CMK (cell line): ENCODE measurements around the gene MVB12B.
"Not testable (repeated sequence)": the region's sequence is repeated elsewhere in the genome, so short reads cannot be mapped to it uniquely, and the experiment has no call there.

ENCODE experiments used
- DNase-seq: peaks from one replicate; pipeline ENCODE4 v3.0.0-alpha.2; 2010; ENCODE audit warnings: low read depth

The MVB12B gene, protein sequence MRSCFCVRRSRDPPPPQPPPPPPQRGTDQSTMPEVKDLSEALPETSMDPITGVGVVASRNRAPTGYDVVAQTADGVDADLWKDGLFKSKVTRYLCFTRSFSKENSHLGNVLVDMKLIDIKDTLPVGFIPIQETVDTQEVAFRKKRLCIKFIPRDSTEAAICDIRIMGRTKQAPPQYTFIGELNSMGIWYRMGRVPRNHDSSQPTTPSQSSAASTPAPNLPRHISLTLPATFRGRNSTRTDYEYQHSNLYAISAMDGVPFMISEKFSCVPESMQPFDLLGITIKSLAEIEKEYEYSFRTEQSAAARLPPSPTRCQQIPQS

DNA sequence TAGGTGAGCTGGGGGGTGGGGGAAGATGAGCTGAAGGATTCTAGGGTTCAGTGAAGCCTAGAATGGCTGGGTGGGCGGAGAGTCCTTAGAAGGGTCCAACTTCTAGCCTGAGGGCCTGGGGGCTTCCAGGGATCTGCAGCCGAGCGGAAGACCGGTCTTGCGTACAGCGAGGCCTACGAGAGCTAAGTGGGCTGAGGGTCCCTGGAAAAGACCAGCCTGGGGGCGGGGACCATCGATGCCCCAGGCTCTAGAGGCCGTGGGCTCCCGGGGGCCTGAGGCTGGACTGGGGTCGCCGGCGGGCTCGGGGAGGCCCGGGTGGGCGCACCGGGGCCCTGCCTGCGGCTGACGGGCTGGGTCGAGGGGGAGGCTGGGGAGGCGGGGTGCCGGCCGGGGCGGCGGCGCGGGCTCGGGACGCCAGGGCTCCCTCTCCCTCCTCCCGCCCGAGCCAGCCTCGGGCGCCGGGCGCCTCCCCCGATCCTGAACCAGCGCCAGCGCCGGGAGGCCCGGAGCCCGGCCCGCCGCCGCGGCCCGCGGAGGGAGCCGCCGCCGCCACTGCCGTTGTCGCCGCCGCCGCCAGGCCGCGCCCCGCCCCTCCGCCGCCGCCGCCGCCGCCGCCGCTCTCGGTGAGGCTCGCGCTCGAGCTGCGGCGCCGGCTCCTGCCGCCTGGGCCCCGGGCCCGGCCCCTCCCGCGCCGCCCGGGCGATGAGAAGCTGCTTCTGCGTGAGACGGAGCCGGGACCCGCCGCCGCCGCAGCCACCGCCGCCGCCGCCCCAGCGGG, at the start of gene MVB12B:
TSS of gene MVB12B (plus strand) at position 602 of the 778 bp plus-strand sequence. CDS start at position 703, 101 bp downstream.
- DNase-seq = no peak

DNA sequence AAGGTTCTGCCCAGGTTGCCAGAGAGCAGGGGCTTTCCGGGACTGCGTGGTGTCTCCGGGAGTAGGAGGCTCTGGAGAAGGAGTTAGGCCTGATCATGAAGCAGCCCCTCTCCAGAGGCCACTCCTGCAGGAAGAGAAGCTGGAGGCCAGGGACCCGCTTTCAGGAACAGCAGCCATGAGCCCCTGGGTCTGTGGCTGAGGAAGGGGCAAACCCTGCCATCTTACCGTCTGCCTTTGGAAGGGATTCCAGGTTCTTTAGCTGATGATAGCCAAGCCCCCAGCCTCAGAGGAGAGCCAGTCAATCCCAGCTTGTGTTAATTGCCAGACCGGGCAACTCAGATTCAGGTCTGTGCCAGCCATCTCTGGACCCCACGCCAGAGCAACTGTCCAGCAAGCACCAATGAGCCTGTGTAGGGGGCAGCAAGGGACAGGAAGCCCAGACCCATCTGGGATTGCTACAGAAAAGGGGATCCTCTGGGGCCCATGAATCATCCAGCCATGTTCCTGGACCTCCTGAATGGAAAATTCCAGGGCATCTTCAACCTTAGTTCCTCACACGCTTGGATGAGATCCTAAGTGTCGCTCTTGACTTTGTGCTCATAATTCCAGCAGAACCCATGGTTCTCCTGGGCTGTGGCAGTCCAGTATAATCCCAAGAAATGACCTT, 42.7 kb upstream of the MVB12B start:
- DNase-seq = no peak

DNA sequence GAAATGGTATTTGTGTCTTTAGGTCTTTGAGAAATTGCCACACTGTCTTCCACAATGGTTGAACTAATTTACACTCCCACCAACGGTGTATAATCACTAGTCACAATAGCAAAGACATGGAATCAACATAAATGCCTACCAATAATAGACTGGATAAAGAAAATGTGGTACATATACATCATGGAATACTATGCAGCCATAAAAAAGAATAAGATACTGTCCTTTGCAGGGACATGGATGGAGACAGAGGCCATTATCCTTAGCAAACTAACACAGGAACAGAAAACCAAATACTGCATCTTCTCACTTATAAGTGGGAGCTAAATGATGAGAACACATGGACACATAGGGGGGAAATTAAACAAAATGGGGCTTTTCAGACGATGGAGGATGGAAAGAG, 41.0 kb upstream of the MVB12B start:
- not testable (repeated sequence) for DNase-seq

DNA sequence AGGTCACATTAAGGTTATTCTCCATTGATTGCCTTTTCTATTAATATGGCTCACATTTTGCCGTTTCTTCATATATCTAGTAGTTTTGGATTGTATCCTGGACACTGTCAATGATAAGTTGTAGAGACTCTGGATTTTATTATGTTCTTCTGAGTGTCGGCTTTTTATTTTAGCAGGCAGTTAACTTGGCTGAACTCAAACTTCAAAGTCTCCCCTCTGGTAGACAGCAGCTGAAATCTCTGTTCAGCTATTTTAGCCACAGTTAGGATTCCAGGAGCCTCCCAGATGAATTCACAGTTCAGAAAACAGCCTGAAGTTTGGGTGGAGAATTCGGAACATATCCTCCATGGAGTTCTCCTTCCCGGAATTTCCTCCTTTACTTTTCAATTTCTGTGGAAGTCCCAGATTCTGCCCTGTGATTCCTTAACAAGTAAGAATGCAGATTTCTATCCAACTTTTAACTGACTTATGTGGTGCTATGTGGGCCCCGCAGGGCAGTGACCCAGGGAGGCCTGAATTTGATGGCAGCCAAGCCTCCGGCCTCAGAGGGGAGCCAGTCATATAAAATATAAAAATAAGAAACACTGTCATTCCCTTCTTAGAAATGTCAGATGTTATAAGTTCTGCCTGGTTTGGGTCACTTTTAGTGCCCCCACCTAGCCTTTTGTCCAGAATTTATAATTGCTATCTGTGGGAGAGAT, 39.3 kb upstream of the MVB12B start:
- DNase-seq = no peak

DNA sequence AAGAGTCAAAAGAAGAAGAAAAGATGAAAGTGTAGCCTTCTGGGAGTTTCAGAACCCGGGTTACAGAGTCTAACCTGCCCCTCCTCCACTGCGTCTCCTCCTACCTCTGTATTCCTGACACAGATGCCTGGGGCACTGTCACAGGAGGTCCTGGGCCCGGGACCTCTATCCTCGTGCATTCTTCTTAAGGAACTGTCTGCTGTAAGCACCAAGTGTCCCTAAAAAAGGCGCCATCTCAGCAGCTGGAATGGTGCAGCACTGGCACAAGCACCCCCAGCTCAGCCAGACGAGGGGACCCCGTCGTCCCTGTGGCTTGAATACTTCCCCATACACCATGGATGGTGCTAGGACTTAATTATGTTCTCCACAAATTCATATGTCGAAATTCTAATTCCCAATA, 35.8 kb upstream of the MVB12B start:
- no peak for DNase-seq

DNA sequence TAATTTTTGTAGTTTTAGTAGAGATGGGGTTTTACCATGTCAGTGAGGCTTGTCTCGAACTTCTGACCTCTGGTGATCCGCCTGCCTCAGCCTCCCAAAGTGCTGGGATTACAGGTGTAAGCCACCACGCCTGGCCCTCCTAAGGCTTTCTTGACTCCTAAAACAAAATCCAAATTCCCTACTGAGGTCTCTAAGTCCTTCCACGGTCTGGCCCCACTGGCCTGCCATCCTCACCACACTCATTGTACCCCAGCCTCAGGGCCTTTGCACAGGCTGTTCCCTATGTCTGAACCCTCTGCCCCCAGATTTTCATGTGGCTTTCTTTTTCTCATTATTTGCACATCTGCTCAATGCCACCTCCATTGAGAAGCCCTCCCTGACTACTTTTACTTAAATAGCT, 34.7 kb upstream of the MVB12B start:
- no peak for DNase-seq

DNA sequence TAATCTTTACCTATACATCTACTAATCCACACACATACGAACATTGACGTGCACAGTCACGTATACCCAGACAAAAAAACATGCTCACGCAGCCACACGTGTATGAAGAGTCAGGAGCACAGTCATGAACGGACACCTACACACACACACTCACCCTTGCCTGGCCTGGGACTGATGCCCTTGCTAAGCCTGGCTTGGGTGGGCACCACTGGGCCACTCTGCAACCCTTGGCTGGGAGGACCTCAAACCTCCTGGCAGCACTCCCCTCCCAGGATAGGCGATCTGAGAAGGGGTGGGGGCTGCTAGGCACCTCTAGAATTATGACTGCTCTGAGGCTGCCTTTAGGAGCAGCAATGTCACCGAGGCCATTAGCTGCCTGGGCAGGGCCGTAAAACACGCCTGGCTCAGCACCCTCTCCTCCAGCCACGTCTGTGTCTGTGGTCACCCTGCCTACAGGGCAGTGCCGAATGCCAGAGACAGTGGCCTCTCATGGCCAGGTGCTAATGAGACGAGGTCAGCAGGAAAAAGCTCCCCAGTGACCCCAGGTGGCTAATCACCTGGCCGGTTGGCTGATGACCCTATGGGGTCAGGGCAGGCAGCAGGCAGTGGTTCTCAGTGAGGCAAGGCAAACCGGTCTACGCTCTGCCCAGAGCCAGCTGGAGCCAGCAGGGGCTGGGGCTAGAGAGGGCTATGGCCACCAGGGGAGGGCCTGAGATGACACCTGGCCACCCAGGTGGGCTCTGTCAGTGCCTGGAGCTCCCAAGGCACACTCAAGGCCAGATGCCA, 33.7 kb upstream of the MVB12B start:
- no peak for DNase-seq

DNA sequence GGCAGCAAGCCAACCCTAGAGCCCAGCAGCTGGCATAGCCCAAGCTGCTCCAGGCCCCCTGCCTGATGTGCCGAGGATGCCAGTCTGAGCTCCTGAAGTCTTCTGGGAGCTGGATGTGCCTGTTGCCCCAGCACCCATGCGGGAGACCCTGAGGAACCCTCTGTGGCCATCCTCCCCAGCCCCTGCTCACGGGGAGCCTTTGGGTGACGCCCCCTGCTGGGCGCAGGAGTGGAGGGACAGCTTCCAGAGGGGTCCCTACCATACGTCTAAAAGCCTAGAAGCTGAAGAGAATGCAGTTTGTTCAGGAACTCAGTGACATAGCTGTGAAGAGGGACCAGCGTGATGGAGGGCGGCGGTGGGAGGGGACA, 33.1 kb upstream of the MVB12B start:
- no peak for DNase-seq

DNA sequence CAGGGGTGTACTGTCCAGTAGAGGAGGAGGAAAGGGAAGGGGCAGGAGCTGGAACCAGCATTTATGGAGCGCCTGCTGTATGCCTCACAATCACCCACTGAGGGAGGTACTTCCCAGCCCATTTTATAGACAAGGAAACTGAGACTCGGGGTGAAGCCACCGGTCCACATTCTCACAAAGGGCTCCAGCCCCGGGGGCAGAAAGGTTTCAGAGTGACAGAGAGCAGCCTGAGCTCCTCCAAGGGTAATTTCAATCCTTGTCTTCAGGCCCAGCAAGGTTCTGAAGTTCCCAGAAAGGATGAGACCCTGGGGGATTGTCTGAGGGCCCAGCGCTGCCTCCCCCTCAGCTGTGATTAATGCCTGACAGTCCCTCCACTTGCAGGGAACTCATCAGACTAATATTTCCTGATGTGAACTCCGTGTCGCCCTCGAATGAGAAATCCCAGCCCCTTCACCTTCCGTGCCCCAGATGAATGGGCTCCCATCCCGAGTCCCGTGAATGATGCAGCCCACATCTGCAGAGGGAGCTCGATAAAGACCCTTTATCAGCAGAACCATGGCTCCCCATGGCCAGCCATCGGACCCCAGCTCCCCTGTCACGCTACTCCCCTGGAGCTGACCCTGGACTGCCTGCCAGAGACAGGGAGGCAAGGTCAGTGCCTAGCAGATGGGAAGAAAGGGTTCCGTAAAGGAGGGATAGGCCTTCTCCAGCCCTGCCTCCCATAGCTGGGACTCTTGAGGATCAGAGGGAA, 32.1 kb upstream of the MVB12B start:
- no peak for DNase-seq

DNA sequence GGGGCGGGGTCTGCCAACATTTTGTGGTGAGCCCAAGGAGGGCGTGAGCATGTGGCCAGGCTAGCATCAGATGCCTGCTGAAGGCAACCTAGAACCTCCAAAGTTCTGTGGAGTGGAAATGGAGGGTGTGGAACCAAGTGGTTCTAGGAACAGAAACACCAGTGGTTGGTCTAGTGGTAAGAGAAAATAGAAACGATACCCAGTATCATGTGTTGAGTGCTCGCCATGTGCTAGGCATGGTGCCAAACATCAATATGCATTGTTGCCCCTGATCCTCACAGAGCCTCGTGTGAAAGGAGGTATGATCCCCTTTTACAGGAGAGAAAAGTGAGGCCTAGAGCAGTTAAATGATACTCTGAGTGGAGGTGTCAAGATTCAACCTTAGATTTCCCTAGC, 31.5 kb upstream of the MVB12B start:
- DNase-seq = no peak

DNA sequence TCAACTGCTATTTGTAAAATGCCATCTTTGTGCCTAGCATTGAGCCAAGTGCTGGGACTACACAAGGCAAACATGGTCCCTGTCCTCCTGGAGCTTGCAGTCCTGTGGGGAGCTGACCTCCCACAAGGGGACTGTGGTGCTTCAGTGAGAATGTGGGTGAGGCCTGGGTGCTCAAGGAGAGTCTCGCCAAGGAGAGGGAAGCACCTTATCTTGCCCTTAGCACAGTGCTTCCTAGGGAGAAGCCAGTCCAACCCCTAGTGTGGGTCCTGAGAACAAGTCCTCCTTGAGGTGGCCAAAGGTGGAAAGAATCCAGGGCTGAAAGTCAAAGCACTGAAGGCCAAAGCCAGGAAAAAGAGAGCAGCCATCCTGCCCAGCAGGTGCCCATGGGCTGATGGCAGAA, 31.1 kb upstream of the MVB12B start:
- no peak for DNase-seq

DNA sequence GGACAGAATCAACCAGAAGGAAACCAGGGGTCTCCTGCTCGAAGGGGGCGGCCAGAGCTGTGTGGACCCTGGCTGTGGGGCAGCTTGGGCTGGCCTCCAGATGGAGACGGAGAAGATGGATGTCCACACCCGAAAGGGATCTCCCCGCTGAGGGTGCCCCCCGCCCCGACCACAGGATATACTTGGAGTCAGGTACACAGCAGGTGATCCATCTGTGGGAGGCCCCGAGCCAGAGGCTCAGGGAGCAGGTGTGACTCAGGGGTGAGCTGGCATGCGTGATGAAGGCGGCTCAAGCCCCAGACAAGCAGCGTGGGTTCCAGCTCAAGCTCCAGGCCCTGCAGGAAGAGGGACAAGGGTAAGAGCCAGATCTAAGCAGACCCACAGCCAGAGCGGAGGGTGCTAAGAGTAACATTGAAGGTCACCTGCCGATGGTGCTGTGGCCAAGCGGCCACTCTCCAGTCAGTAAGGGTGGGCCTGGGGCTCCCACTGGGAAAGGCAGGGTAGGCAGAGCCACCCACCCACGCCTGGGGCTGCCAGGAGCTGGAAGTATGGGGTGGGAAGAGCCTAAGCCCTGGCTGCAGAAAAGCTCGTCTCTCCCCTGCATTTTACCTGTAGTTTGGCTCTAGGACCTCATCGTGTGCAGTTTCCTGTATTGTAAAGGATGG, 30.6 kb upstream of the MVB12B start:
- no peak for DNase-seq

DNA sequence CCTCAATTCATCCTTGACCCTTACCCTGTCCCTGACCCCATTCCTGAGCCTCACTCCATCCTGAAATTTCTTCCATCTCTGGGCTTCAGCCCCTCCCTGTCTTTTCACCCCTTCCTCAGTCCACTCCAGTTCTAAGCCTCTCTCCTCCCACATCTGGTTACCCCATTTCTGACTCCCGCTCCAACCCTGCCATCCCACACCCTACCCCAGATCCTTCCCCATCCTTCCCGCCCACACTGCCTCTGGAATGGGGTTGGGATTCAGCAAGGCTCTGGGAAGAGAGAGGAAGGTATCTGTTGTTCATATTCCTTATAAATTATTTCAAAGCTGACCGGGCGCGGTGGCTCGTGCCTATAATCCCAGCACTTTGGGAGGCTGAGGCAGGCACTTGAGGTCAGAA, 29.9 kb upstream of the MVB12B start:
- no peak for DNase-seq

DNA sequence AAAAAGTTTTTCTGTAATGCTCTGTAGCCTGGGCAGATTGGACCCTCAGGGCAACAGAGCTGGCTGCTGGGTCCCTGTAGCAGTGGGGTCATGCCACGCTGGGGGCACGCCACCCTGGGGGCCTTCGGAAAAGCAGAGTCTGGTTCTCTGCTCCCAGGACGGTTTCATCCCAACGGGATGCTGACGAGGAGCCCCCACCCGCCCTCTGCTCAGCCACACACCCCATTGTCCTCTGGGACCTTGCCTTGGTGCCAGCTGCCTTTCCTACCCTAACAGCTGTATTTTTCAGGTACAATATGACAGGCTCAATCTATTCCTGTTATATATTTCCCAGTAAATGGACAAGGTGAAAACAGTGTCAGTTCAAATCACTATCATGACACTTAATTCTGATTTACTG, 29.0 kb upstream of the MVB12B start:
- no peak for DNase-seq

DNA sequence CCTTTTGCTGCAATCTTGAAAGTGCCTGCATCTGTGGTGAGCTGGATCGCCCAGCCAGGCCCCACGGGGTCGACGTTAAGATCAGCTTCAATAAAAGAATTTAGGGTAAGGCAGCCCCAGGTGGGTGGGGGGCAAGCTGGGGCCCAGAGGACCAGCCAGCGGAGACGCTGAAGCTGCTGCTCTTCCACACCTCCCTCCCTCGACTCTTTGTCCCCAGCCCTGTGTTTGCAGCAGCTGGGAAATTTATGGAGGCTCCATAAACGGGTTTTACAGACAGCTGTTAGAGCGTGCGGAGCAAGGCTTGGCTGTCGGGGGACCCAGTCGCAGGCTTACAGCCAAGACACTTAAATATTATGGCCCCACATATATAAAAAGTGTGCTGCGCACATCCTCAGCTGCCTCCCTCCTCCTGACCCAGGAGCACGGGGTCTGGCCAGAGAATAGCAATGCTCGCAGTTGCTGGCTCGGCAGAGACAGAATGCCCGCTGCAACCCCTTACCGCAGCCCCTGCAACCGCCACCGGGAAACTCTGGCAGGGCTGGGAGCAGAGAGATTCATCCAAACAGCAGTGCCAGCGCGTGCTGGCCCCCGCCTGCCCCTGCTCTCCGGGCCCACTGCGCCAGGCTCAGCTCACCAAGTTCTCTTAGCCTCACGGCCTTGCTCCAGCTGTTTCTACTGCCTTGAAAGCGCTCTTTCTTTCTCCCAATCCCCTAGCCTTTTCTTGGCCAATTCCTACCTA, 28.4 kb upstream of the MVB12B start:
- DNase-seq = no peak

DNA sequence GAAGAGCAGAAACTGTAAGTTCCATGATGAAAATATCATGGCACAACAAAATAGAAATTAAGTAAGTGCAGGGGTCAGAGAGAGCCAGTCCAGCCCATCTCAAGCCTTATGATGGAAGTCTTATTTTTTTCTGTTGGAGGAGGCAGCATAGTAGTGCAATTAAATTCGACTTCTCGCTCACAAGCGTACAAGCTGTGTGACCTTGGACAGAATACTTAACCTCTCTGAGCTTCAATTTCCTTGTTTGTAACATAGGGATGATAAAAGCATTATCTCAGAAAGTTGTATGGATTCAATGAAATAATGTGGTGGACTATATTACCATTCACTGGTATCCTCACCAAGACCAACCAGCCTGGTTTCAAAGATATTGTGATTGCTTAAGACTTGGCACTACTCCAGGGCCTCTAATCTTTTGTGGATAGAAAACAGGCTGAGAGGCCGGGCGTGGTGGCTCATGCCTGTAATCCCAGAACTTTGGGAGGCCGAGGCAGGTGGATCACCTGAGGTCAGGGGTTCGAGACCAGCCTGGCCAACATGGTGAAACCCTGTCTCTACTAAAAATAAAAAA, 26.8 kb upstream of the MVB12B start:
- no peak for DNase-seq

DNA sequence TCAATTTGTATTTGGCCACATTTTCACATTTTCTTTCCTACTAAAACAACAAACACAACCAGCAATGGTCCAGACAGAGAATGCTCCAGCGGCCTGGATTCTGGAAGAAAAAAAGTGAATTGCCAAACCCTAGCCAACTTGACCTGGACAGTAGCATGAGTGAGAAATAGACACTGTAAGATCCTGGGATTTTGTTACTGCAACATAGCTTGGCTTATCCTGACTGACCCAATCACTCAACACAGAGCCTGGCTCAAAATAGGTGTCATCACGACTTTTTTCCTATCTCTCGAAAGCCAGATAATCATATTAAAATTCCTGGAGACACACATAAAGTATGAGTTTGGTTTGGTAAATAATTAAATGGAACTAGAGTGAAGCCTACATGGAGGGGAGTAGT, 25.4 kb upstream of the MVB12B start:
- DNase-seq = no peak

DNA sequence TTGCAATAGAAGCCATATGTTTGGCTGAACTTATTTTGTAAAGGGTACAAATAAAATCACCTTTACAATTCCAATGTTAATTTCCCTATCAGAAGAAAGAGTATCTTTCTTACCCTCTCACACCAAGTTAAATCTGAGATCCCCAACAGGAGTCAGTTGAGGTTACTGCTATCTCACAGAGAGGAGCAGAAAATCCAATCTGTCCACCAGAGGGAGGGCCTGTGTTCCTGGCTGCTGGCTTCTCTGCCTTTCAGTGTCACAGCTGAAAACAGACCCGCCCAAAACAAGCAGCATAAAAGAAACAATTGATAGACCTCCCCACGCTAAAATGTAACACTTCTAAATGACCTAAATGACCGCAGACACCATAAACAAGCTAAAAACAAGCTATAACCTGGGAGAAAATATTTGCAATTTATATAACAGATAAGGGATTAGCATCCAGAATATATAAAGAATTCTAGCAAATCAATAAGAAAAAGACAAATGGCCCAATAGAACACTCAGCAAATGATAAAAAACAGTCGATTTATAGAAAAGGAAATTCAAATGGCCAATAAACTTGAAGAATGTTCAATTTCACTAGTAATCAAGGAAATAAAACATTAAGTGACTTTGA, 24.5 kb upstream of the MVB12B start:
- DNase-seq = peak; percentile 35

DNA sequence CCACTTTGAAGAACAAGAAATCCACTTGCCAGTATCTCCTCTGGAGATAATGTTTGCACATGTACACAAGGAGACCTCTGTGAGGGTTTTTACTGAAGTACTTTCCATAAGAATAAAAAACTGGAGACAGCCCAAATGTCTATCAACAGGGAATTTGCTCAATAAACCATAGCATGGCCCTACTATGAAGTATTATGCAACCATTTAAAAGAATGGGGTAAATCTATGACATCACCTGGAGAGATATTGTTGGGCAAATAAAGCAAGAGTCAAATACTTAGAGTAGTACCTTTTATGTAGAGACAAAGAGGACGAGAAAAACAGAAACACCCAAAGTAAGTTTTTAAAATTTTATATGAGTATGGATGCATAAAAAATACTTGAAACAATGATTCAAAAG, 23.9 kb upstream of the MVB12B start:
- DNase-seq = no peak
